Activated CD4-positive, alpha-beta T cell treated with anti-CD3 and anti-CD28 coated beads for 4 hours (primary cell): ENCODE data around the gene ACTR8.
A peak's percentile ranks its signal among the peaks of the same experiment; 100 is the strongest.
"Not testable (repeated sequence)": the region's sequence is repeated elsewhere in the genome, so short reads cannot be mapped to it uniquely, and the experiment has no call there.

Experiments used
- DNase-seq, 2 donors: peaks; one replicate each; pipeline ENCODE4 v3.0.0-alpha.2; 2020

ACTR8 gene, protein sequence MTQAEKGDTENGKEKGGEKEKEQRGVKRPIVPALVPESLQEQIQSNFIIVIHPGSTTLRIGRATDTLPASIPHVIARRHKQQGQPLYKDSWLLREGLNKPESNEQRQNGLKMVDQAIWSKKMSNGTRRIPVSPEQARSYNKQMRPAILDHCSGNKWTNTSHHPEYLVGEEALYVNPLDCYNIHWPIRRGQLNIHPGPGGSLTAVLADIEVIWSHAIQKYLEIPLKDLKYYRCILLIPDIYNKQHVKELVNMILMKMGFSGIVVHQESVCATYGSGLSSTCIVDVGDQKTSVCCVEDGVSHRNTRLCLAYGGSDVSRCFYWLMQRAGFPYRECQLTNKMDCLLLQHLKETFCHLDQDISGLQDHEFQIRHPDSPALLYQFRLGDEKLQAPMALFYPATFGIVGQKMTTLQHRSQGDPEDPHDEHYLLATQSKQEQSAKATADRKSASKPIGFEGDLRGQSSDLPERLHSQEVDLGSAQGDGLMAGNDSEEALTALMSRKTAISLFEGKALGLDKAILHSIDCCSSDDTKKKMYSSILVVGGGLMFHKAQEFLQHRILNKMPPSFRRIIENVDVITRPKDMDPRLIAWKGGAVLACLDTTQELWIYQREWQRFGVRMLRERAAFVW

GRCh38 chr3:53881691-53882593 is at the start of gene ACTR8:
ACTR8 (minus strand) TSS chr3:53882152; CDS start chr3:53882101, 51 bp downstream.
- DNase-seq = peak; percentile 85 to 88

DNA sequence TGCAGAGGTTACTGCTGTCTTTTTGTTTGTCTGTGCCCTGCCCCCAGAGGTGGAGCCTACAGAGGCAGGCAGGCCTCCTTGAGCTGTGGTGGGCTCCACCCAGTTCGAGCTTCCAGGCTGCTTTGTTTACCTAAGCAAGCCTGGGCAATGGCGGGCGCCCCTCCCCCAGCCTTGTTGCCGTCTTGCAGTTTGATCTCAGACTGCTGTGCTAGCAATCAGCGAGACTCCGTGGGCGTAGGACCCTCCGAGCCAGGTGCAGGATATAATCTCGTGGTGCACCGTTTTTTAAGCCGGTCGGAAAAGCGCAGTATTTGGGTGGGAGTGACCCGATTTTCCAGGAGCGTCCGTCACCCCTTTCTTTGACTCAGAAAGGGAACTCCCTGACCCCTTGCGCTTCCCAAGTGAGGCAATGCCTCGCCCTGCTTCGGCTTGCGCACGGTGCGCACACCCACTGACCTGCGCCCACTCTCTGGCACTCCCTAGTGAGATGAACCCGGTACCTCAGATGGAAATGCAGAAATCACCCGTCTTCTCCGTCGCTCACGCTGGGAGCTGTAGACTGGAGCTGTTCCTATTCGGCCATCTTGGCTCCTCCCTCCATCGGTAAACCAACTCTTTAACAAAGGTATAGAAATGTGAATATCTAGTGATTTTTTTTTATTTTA is 45.4 kb upstream of the ACTR8 start:
- not testable (repeated sequence) for DNase-seq

GRCh38 chr3:53921296-53921695 is 39.3 kb upstream of the ACTR8 start:
- DNase-seq = no peak

DNA sequence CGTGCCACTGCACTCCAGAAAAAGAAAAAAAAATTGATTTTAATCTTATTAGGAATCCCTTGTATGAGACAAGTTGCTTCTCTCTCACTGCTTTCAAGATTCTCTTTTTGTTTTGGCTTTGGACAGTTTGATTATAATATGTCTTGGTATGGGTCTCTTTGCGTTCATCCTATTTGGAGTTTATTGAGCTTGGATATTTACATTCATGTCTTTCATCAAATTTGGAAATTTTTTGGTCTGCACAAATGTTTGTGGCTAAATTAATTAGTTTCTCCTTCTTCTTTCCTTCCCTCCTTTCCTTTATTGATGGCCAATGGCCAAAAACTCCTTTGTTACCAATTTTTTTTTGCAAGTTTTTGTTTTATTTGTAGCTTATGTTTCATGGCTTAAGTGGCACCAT is 37.8 kb upstream of the ACTR8 start:
- DNase-seq = no peak

- DNase-seq = no peak
Observed at GRCh38 chr3:53913401-53913800, 31.4 kb upstream of the ACTR8 start.

DNA sequence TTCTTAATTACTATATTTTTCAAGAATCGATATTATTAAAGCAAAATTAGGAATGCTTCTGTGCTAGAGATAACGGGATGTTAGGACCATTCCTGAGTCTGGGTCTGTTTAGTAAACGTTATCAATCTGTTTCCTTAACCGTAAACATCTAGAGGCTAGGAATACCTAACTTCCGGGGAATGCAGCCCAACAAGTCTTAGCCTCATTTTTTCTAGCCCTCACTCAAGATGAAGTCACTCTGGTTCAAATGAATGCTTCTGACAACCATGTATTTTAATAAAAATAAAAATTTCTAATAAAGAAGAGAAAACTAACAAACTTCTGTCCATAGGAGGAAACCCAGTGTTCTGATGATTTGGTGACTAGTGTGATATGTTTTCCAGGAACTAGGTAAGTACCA is 20.8 kb upstream of the ACTR8 start:
- DNase-seq = no peak

GRCh38 chr3:53902067-53902466 is 20.1 kb upstream of the ACTR8 start:
- no peak for DNase-seq

DNA sequence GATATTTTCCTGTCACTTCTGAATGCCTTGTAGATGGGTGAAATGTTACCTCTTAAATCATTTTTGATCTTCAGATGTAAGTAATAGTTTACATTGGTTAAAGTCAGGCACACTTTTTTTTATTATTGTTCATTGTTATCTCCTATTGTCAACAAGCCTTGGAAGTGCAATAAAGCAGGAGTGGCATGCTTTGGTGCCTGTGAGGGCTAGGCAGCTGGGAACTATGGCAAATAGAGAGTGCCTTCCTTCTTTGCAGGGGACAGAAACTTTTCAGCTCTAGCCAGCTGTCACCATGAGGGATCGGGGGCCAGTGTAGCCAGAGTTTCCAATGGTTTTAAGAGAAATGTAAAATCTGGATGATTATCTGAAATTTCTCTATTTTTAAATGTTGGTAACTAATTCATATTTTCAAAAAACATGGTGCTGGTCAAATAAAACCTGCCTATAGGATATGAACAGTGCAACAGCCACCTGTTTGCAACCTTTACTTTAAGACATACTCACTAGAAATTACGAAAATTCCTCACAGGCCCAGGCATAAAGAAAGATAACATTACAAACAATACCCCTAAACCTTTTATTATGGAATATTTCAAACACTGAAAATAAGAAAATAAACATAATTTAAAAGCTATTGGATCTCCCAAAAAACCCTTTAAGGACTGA is 18.8 kb upstream of the ACTR8 start:
- DNase-seq = no peak

DNA sequence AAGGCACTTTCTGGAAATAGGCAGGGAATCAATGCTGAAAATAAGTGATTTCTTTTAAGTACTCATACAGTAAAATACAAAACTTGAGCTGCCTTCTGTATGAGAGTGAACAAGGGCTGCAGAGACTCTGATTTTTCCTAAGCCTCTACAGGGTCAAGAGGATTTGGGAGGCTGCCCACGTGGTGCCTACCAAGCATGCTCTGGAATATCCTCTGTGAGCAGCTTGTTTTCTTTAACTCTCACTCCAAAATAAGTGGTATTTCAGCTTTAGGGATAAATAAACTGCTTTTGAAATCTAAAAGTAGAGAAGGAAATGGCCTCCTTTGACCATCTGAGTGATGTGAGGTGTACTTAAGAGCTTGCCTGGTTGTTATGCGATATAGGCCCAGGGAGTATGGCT is 17.8 kb upstream of the ACTR8 start:
- DNase-seq = no peak

GRCh38 chr3:53892286-53892637 is 10.3 kb upstream of the ACTR8 start:
- no peak for DNase-seq

DNA sequence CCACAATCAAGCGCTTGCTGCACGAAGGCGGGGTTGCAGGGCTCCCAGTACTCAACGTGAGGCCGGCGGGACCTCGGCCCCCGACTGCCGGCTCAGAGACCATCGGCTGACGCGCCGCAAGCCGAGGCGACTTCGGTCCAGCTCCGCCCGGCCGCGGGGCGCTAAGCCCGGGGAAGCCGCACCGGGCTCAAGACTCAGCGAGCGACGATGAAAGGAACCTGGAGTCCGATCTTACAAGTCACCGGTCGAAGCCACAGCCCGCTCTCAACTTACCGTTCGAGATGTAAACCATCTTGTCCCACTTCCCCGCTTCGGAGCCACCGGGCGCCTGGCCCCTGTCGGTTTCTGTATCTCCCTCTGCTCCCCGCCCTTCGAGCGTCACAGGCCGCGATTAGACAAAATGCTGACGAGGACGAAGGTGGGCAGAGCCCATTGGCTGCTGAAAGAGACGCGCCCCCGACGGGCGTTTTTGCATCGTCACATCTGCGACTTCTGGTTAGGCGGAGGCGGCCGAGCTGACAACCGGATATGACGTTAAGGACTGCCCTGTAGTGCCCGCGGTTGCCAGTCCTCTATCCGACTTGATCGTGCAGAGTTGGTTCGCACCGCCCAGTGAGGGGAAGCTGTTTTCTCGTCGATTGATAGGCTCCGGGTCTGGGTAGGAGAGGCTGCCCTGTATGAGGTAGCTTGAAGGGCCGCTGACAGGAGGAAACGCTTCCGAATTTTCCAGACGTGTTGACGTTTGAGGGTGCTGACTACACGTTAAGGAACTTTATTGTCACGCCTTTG is 9.7 kb upstream of the ACTR8 start, which contains the start of gene SELENOK:
Gene SELENOK (minus strand): TSS at position 363 of the 789 bp plus-strand sequence.
- peak; percentile 95 for DNase-seq

DNA sequence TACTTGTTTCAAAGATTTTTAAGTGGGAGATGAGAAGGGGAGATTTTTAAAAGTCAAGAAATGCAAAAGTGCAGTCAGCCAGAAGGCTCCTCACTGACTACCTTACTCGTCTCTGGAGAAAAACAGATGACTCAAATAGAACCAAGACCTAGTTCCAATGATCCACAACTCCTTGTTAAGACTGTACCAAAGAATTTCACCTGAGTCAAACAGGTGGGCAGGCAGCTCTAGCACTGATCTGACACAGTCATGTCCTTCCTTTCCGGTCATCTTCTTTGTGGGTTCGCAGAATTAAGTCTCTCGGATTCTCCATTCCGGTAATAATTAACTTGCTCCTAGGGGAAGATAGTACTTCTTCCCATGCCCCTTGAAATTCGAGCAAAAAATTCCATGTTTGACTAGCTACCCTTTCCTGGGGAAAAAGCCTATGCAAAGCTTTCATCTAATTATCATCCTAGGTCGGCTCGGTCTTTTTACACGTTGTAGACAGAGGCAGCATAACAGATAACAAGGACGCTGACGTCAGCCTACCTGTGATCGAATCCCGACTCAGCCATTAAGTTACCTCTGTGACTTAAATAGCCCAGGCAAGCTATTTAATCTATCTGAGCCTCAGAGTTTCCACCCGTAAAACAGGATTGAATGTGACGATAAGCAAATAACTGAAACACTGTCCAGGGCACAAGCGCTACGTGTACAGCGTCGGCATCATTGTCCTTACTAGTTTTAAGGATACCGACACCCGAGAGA is 8.9 kb upstream of the ACTR8 start:
- peak; percentile 52 to 64 for DNase-seq

- DNase-seq = no peak
Observed at GRCh38 chr3:53888232-53888631, 6.3 kb upstream of the ACTR8 start.

DNA sequence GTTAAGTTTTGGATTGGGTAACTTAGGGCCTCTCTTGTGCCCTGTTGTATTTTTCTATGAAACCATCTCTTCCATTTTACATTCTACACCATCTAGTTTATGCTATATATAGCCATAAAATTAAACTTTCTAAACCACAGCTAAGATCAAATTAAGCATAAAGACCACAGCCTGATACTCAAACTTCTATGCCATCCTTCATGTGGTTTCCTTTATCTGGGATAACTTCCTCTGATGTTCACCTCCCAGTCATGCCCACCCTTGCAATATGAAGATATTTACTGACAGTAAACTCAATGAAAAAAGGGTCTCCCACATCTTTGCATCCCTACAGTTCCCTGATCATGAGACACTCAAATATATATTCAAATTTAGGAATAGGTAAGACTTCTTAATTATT is 5.5 kb upstream of the ACTR8 start:
- no peak for DNase-seq

GRCh38 chr3:53885239-53885638 is 3.3 kb upstream of the ACTR8 start:
- DNase-seq = no peak

- DNase-seq = no peak
Observed at GRCh38 chr3:53884623-53885022, 2.7 kb upstream of the ACTR8 start.

- DNase-seq = no peak
Observed at GRCh38 chr3:53883008-53883407, 1.1 kb upstream of the ACTR8 start.

- no peak for DNase-seq
Observed at GRCh38 chr3:53880396-53881345, 1.3 kb downstream of the ACTR8 start.

GRCh38 chr3:53865732-53866499 is 16.0 kb downstream of the ACTR8 start:
- no peak for DNase-seq
